ENCODE results near the gene PPRC1.
"Not testable (repeated sequence)": the region's sequence is repeated elsewhere in the genome, so short reads cannot be mapped to it uniquely, and the experiment has no call there.

PPRC1 gene

DNA sequence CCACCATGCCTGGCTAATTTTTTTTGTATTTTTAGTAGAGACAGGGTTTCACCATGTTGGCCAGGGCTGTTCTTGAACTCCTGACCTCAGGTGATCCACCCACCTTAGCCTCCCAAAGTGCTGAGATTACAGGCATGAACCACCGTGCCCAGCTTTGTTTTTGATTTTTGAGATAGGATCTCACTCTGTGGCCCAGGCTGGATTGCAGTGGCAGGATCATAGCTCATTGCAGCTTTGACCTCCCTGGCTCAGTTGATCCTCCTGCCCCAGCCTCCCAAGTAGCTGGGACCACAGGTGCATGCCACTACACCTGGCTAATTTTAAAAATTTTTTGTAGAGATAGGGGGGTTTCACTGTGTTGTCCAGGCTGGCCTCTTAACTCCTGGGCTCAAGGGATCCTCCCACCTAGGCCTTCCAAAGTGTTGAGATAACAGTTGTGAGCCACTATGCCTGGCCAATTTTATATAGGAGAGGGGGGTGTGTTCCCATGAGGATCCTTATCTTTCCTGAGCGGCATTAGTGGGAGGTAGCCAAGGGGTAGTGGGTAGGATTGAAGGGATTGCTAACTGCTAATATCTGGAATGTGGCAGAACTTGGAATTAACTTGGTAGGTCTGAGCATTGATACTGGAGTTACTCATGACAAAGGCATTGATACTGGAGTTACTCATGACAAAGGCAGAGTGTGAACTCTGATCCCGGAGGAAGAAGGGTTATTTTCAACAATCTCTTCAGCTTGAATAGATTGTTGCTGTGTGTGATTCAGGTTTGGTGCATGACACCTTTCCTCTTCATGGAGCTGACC, 18.3 kb downstream of the PPRC1 start:
- DNase-seq: no peak

DNA sequence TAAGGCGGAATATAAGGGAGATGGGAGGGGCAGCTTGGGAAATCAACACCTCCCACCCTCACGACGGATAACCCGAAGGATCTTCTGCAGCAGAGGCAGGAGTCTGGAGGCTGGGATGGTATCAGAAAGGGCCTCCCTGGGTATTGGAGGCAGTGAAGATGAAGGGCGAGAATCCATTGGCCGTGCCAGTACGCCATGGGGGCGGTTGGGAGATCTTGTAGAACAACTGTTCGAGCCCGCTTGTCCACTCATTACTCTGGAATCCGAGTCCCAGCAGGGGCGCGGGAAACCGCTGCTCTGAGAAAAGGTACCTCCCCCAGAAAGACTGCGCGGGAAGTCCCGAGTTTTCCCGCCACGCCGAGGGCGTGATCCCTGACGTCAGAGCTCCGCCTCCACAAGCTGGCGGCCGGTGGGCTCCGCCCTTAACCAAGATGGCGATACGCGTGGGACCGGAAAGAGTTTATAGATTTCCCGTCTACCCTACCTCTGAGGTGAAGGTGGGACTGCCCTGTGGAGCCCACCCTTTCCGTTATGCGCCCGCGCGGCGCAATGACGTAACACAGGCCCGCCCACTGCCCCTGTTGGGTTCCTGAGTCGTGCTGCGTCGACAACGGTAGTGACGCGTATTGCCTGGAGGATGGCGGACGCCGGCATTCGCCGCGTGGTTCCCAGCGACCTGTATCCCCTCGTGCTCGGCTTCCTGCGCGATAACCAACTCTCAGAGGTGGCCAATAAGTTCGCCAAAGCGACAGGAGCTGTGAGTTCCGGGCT, 19.1 kb downstream of the PPRC1 start, which contains the start of gene NOLC1:
Gene NOLC1, plus strand, starts transcription at position 616 of the 771 bp plus-strand sequence. Its CDS starts 22 bp downstream, at position 638.
- peak; percentile 100 for DNase-seq

DNA sequence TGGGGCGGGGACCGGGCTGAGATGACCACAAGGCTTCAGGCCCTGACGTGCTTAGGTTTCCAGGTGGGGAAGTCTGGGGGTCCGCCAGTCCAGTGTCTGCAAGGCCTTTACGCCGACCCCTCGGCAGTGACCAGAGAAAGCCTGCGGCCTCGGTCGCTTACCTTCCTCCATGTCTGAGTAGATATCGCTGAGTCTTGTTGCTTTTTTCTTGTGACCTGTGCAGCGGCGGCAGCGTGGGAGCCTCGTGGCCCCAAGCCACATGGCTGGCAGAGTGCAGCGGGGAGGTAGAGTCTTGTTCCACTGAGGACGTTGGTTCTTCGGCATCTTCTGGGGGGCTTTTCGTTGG, 19.7 kb downstream of the PPRC1 start:
- DNase-seq: no peak

DNA sequence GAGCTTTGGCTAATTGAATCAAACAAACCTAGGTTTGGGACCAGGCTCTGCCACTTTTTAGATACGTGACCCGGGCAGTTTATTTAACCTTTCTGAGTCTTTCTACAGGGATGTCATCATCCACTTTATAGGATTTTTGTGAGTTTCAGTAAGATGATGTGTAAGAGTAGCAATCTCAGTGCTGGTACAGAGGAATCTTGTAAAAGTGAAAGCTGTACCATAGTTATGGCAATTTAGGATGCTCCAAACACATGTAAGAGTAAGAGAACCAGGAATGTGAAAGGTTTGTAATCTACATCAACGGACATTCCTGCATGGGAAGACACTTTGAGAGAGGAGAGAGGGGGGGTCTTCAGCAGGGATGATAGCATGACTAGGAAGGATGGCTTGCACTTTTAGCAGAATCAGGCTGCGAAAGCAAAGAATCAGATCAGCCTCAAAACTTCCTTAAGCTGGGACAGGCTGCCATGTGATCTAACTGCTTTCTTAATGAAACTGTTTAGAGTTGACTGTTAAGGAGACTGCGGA, 20.3 kb downstream of the PPRC1 start:
- no peak for DNase-seq

DNA sequence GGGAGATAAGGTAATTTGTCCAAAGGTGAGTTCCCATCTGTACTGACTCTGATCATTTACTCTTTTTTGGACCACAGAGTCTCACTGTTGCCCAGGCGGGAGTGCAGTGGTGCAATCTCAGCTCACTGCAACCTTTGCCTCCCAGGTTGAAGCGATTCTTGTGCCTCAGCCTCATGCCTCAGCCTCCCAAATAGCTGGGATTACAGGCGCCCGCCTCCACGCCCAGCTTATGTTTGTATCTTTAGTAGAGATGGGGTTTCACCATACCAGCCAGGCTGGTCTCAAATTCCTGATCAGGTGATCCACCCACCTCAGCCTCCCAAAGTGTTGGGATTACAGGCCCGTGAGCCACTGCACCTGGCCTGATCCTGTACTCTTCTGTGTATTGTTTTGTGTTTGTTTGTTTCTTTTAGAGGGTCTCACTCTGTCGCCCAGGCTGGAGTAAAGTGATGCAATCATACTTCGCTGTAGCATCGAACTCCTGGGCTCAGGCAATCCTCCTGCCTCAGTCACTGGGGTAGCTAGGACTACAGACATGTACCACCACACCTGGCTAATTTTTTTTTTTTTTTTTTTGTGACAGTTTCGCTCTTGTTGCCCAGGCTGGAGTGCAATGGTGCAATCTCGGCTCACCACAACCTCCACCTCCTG, 21.8 kb downstream of the PPRC1 start:
- no peak for DNase-seq

DNA sequence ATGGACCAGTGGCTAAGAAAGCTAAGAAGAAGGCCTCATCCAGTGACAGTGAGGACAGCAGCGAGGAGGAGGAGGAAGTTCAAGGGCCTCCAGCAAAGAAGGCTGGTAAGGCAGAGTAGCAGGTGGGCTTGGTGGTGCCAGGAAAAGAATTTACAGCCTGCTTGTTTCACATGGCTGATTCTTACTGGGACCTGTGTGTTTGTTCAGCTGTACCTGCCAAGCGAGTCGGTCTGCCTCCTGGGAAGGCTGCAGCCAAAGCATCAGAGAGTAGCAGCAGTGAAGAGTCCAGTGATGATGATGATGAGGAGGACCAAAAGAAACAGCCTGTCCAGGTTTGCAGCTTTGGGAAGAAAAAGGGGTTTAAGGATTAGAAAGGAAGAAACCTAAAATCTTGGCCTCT, 24.4 kb downstream of the PPRC1 start:
- DNase-seq: no peak

DNA sequence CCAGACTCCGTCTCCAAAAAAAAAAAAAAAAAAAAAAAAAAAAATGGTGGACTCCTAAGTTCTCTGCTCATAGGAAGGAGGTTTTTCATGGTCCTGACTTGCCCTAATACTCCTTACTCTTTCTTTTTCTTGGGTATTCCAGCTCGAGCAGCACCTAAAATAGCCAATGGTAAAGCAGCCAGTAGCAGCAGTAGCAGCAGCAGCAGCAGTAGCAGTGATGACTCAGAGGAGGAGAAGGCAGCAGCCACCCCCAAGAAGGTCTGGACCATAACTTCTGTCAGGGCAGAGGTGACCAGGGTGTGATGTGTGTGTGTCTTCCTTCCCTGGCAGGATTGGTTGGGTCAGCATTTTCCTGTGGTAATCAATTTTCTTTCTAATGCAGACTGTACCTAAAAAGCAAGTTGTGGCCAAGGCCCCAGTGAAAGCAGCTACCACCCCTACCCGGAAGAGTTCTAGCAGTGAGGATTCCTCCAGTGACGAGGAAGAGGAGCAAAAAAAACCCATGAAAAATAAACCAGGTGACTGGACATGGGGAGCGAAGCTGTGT, 26.3 kb downstream of the PPRC1 start:
- DNase-seq: no peak

DNA sequence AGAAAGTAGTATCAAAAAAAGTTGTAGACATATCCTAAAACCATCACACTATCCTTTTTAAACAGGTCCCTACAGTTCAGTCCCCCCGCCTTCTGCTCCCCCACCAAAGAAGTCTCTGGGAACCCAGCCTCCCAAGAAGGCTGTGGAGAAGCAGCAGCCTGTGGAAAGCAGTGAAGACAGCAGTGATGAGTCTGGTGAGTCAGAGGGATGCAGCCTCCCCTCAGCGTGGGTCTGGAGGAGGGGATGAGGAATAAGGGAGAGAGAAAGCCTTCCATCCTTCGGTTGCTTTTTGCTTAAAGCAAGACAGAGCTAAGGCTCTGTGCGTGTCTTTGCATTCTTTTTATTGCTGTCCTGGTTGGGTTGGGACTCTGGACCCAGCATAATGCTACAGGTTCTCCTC, 27.0 kb downstream of the PPRC1 start:
- no peak for DNase-seq

DNA sequence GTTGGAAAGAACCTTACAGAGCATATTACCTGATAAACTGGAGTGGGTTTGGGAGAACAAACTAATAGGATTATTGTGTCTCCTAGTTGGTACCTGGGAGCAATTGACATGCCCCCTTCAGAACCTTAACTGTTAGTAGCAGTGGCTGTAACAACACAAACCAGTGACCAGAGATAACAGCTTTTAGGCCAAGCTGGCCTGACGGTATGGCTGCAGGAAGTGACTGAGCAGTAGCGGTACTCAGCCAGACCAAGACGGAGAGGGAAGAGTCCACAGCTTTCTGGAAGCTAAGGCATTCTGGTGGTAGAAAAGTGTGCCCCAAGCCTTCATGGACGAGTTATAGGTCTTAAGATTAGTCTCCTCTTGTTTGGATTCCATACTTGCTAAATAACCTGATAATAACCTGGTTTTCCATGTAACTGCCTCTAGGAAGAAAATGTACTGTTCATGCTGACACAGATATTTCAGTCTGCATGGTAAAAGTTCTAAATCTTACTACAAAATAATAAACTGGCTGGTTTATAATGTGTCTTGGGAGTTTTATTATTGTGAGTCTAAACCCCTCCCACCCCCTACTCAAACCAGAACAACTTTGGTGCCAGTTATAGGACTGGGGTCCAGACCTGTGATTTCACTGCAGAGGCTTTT, 30.6 kb downstream of the PPRC1 start:
- no peak for DNase-seq

DNA sequence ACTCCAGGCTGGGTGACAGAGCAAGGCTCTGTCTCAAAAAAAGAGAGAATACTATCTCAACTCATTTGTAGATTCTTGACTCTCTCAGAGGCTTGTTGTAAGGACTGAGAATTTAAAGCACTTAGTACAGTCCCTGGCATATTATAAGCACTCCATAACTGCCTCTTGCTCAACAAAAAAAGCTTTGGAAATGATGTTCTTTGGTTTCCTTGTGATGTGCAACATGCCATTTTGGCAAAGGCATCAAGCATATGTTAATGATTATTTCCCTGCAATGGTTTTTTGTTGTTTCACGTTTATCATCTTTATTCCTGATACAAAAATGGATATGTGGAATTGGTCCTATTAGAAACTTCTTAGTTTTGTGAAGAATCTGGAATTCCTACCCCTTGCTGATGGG, 35.0 kb downstream of the PPRC1 start:
- DNase-seq: no peak

DNA sequence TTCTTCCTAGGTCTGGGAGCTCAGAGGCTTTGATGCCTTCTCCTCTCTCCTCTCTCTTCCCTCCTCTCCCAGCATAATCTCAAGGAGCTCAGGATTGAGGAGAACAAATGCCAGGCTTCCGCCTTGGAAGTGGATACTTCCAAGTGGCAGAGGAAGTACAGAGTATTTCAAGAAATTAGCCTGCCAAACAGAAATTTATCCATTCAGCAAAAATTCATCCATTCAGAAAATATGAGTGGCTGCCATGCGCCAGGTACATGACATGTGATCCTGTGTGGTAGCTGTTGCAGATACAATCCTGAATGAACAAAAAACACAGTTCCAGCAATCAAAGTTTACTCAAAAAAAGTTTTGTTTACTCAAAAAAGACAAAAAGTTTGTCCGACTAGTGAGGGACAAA, 37.8 kb downstream of the PPRC1 start:
- DNase-seq: no peak

DNA sequence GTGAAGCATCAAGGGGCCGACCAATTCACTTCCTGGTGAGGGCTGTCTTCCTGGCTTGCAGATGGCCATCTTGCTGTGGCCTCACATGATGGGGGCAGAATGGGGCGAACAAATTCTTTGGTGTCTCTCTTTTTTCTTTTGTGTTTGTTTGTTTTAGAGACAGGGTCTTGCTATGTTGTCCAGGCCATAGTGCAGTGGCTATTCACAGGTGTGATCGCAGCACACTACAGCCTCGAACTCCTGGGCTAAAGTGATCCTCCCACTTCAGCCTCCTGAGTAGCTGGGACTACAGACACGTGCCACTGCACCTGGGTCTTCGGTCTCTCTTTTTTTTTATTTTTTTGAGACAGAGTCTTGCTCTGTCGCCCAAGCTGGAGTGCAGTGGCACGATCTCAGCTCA, 39.4 kb downstream of the PPRC1 start:
- no peak for DNase-seq

DNA sequence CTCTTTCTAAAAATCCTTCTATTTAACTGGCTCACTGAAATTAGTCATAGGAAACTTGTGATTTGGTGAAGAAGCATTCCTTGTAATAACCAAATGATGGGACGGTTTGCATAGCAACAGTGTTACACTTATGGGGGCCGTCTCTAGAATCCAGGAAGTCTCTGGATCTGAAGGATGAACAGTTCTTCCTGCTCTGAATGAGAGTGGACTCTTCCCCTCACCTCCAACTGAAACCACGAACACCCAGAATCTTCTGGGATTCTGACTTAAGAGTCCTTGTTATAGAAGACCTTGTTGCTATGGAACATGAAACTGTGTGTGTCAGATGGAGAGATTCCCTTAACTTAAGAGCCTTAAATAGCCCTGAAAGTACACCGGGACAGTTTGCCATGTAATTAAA, 42.6 kb downstream of the PPRC1 start:
- DNase-seq: no peak

DNA sequence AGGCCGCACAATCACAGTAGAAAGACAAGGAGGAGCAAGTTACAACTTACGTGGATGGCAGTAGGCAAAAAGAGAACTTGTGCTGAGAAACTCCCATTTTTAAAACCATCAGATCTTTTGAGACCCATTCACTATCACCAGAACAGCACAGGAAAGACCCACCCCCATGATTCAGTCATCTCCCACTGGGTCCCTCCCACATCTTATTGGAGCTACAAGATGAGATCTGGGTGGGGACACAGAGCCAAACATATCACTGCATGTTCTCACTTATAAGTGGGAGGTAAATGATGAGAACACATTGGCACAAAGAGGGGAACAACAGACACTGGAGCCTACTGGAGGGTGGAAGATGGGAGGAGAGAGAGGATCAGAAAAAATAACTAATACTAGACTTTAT, 51.8 kb downstream of the PPRC1 start:
- no peak for DNase-seq

DNA sequence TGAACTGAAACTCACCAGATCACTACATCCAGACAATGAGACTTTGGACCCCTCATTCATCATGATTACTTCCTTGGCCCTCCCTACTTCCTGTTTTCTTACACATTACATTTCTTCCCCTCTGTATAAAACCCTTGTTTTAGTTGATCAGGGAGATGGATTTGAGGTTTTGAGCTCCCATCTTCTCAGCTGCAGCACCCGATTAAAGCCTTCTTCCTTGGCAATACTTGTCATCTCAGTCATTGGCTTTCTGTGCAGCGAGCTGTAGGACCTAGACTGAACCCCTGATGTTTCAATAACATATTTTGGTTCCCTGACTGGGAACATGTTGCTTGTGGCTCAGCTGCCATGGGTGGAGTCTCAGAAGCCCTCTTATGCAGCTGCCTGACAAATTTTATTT, 52.4 kb downstream of the PPRC1 start:
- no peak for DNase-seq

DNA sequence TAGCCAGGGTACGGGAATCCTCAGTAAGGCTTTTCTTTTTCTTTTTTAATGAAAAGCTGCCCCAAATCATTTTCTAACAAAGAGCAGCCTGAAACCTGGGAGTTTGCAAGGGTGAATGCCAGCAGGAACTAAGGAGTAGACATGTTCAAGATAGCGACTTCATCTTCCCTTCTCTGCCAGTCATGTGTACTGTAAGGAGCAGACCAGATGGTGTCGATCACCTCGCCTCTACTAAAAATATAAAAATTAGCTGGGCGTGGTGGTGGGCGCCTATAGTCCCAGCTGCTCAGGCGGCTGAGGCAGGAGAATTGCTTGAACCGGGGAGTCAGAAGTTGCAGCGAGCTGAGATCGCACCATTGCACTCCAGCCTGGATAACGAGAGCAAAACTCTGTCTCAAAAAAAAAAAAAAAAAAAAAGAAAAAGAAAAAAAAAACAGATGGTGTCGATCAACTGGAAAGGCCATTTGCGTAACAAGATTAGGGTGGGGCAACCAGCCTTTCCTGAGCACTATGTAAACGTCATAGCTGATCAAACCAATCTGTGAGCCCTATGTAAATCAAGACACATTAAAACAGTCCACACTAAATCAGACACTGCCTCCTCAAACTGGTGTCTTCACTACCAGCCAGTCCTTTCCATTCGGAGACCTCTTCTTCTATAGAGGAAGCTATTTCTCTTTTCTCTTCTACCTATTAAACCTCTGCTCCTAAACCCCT, 53.1 kb downstream of the PPRC1 start:
- DNase-seq: no peak

DNA sequence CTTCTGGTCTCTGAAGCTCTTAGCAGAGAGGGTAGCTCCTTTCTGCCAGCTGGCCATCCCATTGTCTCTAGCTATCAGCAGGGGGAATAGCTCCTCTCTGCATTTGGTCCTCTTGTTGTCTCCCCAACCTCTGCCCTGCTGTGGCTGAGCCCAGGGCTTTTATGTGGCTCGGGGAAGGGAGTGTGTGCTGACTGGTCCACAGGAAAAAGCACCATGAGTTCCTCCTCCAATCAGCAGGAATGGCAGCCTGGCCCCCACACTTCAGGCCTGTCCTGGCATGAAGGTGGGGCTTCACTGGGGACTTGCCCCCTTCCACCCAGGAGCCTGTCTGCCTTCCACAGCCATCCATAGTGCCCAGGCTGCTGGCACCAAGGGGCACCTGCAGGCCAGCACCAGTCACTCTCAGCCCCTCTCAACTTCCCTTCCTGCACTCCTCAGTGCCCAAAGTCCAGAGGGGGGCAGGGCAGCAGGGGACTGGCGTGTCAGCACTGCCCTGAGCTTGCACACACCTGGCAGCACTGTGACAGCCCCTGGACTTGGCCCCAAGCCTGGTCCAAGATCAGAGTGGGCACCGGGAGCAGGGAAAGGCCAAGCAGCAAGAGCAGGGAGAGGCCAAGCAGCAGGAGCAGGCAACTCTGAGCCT, 55.6 kb downstream of the PPRC1 start:
- DNase-seq: no peak

DNA sequence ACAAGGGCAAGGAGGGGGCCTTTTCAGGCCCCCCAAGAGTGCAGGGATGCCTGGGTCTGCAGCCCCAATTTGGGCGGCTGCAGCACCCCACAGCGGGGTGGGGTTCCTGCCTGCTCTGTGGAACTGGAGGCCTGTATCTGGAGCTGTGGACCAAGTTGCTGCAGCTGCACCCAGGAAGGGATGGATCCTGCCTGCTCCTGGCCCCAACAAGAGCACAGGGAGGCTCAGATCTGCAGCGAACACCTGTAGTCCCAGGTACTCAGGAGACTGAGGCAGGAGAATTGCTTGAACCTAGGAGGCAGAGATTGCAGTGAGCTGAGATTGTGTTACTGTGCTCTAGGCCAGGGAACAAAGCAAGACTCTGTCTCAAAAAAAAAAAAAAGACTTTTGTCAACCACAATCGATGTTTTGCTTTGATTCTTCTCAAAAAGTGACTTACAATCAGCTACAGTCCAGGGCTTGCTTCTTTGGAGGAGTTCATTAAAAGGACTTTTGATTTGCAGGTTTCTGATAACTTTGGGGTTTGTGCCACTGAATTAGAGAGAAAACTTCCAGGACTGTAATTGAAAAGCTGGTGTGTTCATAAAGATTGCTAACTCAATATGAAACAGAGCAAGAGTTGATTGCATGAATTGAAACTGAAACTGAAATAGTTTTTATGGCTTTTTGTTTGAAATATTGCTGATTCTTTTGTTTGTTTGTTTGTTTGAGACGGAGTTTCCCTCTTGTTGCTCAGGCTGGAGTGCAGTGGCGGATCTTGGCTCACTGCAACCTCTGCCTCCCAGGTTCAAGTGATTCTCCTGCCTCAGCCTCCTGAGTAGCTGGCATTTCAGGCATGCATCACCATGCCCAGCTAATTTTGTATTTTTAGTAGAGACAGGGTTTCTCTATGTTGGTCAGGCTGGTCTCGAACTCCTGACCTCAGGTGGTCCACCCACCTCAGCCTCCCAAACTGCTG, 56.4 kb downstream of the PPRC1 start:
- not testable (repeated sequence) for DNase-seq

DNA sequence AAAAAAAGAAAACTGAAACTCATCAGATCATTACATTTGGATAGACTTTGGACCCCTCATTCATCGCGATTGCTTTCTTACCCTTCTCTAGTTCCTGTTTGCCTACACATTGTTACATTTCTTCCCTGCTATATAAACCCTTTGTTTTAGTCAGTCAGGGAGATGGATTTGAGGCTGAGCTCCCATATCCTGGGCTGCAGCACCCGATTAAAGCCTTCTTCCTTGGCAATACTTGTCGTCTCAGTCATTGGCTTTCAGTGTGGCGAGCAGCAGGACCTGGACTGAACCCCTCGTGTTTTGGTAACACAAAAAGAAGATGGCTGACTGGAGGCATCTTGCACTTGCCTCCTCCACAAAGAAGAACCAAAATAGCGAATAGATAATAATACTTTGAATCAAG, 59.1 kb downstream of the PPRC1 start:
- no peak for DNase-seq

DNA sequence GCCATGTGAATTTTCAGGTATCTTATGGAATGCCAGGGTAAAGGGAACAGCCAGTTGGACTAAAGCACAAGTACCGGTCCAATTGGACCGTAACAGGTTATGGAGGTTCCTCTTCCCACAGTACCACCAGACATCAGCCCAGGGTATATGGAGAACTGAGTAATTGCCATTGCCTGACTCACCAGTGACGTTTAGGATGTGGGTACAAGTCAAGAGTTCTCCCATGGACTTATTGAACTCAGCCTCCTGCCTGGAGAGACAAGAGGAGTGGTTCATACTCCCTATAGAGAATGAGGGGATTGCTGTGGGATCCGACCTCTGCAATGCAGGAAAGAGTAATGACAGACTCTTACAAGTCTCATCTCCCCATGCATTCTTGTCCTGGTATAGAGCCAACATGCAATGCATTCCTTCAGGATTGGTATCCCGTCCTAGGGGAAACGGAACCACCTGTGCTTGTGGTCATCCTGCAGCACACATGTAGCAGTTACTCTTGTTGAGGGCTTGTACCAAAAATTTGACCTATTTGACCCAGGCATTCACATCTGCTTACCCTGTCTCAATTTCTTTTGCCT, 62.5 kb downstream of the PPRC1 start:
- no peak for DNase-seq

All from CD4-positive, alpha-beta T cell treated with Interferon gamma for 1 hour (primary cell).